SIG-M5 (cell line): ENCODE results near the gene SLC4A1AP.

Source experiments
- DNase-seq: peaks from one replicate; lab custom pipeline; 2025; lab: John Stamatoyannopoulos, UW

The SLC4A1AP gene

GRCh38 chr2:27703638-27704341 is 40.1 kb downstream of the SLC4A1AP start:
- DNase-seq, result peak; percentile 63

GRCh38 chr2:27704342-27704876 is 40.7 kb downstream of the SLC4A1AP start:
- no peak for DNase-seq

GRCh38 chr2:27705851-27706622 is 42.3 kb downstream of the SLC4A1AP start:
- no peak for DNase-seq

GRCh38 chr2:27707462-27708256 is 44.0 kb downstream of the SLC4A1AP start:
- no peak for DNase-seq

- no peak for DNase-seq
These were observed 44.6 kb downstream of the SLC4A1AP start for GRCh38 chr2:27708257-27708654.

GRCh38 chr2:27708666-27709065 is 45.0 kb downstream of the SLC4A1AP start:
- no peak for DNase-seq

- no peak for DNase-seq
These were observed 45.6 kb downstream of the SLC4A1AP start for GRCh38 chr2:27709326-27709725.

- no peak for DNase-seq
These were observed 46.4 kb downstream of the SLC4A1AP start for GRCh38 chr2:27709960-27710575.

- DNase-seq, result no peak
These were observed 47.1 kb downstream of the SLC4A1AP start for GRCh38 chr2:27710640-27711430.

- DNase-seq, result no peak
These were observed 48.1 kb downstream of the SLC4A1AP start for GRCh38 chr2:27711804-27712203.

GRCh38 chr2:27712522-27712921 is 48.8 kb downstream of the SLC4A1AP start:
- no peak for DNase-seq

GRCh38 chr2:27713201-27713600 is 49.5 kb downstream of the SLC4A1AP start:
- DNase-seq, result no peak

GRCh38 chr2:27714053-27714452 is 50.4 kb downstream of the SLC4A1AP start:
- no peak for DNase-seq

- DNase-seq, result no peak
These were observed 51.2 kb downstream of the SLC4A1AP start for GRCh38 chr2:27714851-27715291.

- DNase-seq, result no peak
These were observed 51.9 kb downstream of the SLC4A1AP start for GRCh38 chr2:27715318-27716210.

GRCh38 chr2:27716301-27717069 is 52.8 kb downstream of the SLC4A1AP start:
- DNase-seq, result no peak

- DNase-seq, result no peak
These were observed 53.5 kb downstream of the SLC4A1AP start for GRCh38 chr2:27717070-27717795.

GRCh38 chr2:27720004-27720551 is 56.4 kb downstream of the SLC4A1AP start:
- DNase-seq, result no peak
